HepG2 (cell line): ENCODE results near the gene IQCK. TPM values are rescaled to one million over a fixed set of nuclear protein-coding genes. Genes with fewer than 3 reads are reported as not detected.

Source experiments
- ATAC-seq: fragments of 200-7000 bp; cut with Tn5 transposase; 3 replicates; pipeline ENCODE4 v1.9.1; 2020; ENCODE audit warnings: mild to moderate bottlenecking, moderate library complexity
- BruUV-seq: library from RNA; stranded (reverse); fragments of 400-500 nt; replicated peaks from 2 replicates; lab custom pipeline; 2021; lab: Mats Ljungman, UMichigan
- CTCF ChIA-PET: fragments of 300-600 bp; formaldehyde crosslinking; extraction: SDS; loops from one replicate; lab custom pipeline; 2021; ENCODE audit warnings: low total read pairs, inconsistent platforms, low intra/inter-chr PET ratio; lab: Yijun Ruan, JAX
- POLR2A ChIA-PET: fragments of 350-600 bp; sonication (Branson Sonifier 250); formaldehyde crosslinking; loops from one replicate; lab custom pipeline; 2020; ENCODE audit warnings: antibody characterized with exemption, inconsistent platforms; lab: Yijun Ruan, JAX
- DNase-seq: peaks from one replicate; pipeline ENCODE4 v3.0.0-alpha.2; 2015; ENCODE audit warnings: low spot score
- FAIRE-seq: peaks from 3 replicates; lab custom pipeline; 2011; peaks lifted over from hg19 to GRCh38; lab: Jason Lieb, UNC
- H2AFZ ChIP-seq: one replicate; pipeline ENCODE4 v1.6.1; 2011; ENCODE audit warnings: low read length, inconsistent platforms
- H3K27ac ChIP-seq: fragments of 300-600 bp; 3 replicates; pipeline ENCODE4 v1.8.0; 2011; ENCODE audit warnings: mixed run types, mild to moderate bottlenecking, mixed read lengths, low read length, inconsistent platforms; ENCODE audit not compliant: insufficient read depth; ENCODE audit errors: extremely low read length
- H3K27me3 ChIP-seq, 2 experiments: fragments of 200-600 bp in 1 of 2; 2 replicates in 1 of 2; 3 replicates in 1 of 2; pipeline versions ENCODE4 v1.6.0 to v1.8.0; 2011; ENCODE audit warnings: low read length in 2 of 2, mild to moderate bottlenecking in 2 of 2, moderate library complexity in 2 of 2, inconsistent platforms in 1 of 2; ENCODE audit not compliant: insufficient read depth in 2 of 2, control insufficient read depth in 1 of 2
- H3K36me3 ChIP-seq, 2 experiments: fragments of 200-600 bp in 1 of 2; replicated peaks in 1 of 2; 2 replicates in 1 of 2; 3 replicates in 1 of 2; pipeline versions ENCODE4 v1.5.1 to v1.8.0; 2011; ENCODE audit warnings: low read length in 2 of 2, inconsistent platforms in 1 of 2; ENCODE audit not compliant: insufficient read depth in 2 of 2, control insufficient read depth in 1 of 2
- H3K4me1 ChIP-seq: 2 replicates; pipeline ENCODE4 v1.5.1; 2012; ENCODE audit warnings: low read length, inconsistent platforms; ENCODE audit not compliant: insufficient read depth
- H3K4me2 ChIP-seq: 2 replicates; pipeline ENCODE4 v1.6.0; 2011; ENCODE audit warnings: low read depth, low read length, inconsistent platforms
- H3K4me3 ChIP-seq, 3 experiments: fragments of 200-600 bp in 1 of 3; sonication (generic), shearing (Covaris generic) in 1 of 3; replicated peaks in 1 of 3; 2 replicates each; pipeline ENCODE4 v1.5.1; 2011 to 2016; ENCODE audit warnings: low read length in 3 of 3, inconsistent platforms in 2 of 3, low read depth in 2 of 3, mild to moderate bottlenecking in 2 of 3, control low read depth in 1 of 3, mixed read lengths in 1 of 3; ENCODE audit not compliant: insufficient read depth in 1 of 3
- H3K79me2 ChIP-seq: one replicate; pipeline ENCODE4 v1.6.1; 2011; ENCODE audit warnings: low read length, inconsistent platforms; ENCODE audit not compliant: insufficient read depth
- H3K9ac ChIP-seq: 2 replicates; pipeline ENCODE4 v1.6.0; 2011; ENCODE audit warnings: mild to moderate bottlenecking, low read depth, low read length, inconsistent platforms; ENCODE audit not compliant: insufficient read depth
- H3K9me3 ChIP-seq: 2 replicates; pipeline ENCODE4 v1.5.1; 2012; ENCODE audit warnings: mild to moderate bottlenecking, low read length
- H4K20me1 ChIP-seq: 2 replicates; pipeline ENCODE4 v1.6.0; 2011; ENCODE audit warnings: inconsistent platforms, mild to moderate bottlenecking, low read length, moderate library complexity; ENCODE audit not compliant: insufficient read depth
- AFF4 ChIP-seq: sonication (generic); formaldehyde crosslinking; IDR thresholded peaks from 2 replicates; pipeline ENCODE4 v1.4.0; 2020; ENCODE audit warnings: missing genetic modification reagents
- AGO2 ChIP-seq: fragments of 200-400 bp; formaldehyde crosslinking; optimal IDR thresholded peaks from 2 replicates; pipeline ENCODE3; 2017; ENCODE audit warnings: mild to moderate bottlenecking, low read depth, low read length, moderate library complexity
- BRD4 ChIP-seq: sonication (generic); formaldehyde crosslinking; IDR thresholded peaks from 2 replicates; pipeline ENCODE4 v1.4.0; 2020; ENCODE audit warnings: missing genetic modification reagents
- CENPBD1 ChIP-seq: sonication (generic); formaldehyde crosslinking; IDR thresholded peaks from 2 replicates; pipeline ENCODE4 v1.8.0; 2022; ENCODE audit warnings: missing genetic modification reagents, low read depth, mild to moderate bottlenecking, borderline replicate concordance
- DZIP1 ChIP-seq: sonication (generic); formaldehyde crosslinking; IDR thresholded peaks from 2 replicates; pipeline ENCODE4 v1.5.0; 2020; ENCODE audit warnings: mild to moderate bottlenecking, missing genetic modification reagents
- FOXK2 ChIP-seq: fragments of 450-650 bp; IDR thresholded peaks from 2 replicates; pipeline ENCODE4 v1.6.1; 2016
- HHEX ChIP-seq: IDR thresholded peaks from 2 replicates; pipeline ENCODE4 v1.6.1; 2016; ENCODE audit warnings: control low read depth
- KLF16 ChIP-seq, 2 experiments: sonication (generic) in 1 of 2; formaldehyde crosslinking in 1 of 2; IDR thresholded peaks; 2 replicates each; pipeline versions ENCODE4 v1.6.1 to v1.8.0; 2016 to 2023; ENCODE audit warnings: missing genetic modification reagents in 2 of 2, missing compliant biosample characterization in 1 of 2
- PBX2 ChIP-seq: IDR thresholded peaks from 2 replicates; pipeline ENCODE4 v1.6.1; 2016; ENCODE audit warnings: control low read depth
- PRMT3 ChIP-seq: sonication (generic); formaldehyde crosslinking; IDR thresholded peaks from 2 replicates; pipeline ENCODE4 v1.8.1; 2022; ENCODE audit warnings: low read depth, mild to moderate bottlenecking, moderate library complexity, missing genetic modification reagents, borderline replicate concordance
- STAG1 ChIP-seq: sonication (generic); formaldehyde crosslinking; IDR thresholded peaks from 2 replicates; pipeline ENCODE4 v1.4.0; 2020; ENCODE audit warnings: missing genetic modification reagents
- TEAD2 ChIP-seq: sonication (generic); formaldehyde crosslinking; IDR thresholded peaks from 2 replicates; pipeline ENCODE4 v1.9.0; 2021; ENCODE audit warnings: missing genetic modification reagents
- ZNF331 ChIP-seq: sonication (generic); formaldehyde crosslinking; IDR thresholded peaks from 2 replicates; pipeline ENCODE4 v1.4.0; 2020; ENCODE audit warnings: missing genetic modification reagents
- ZNF333 ChIP-seq: sonication (generic); formaldehyde crosslinking; IDR thresholded peaks from 2 replicates; pipeline ENCODE4 v1.4.0; 2020; ENCODE audit warnings: mild to moderate bottlenecking, missing genetic modification reagents, borderline replicate concordance
- ZNF350 ChIP-seq: sonication (generic); formaldehyde crosslinking; IDR thresholded peaks from 2 replicates; pipeline ENCODE4 v1.4.0; 2020; ENCODE audit warnings: mild to moderate bottlenecking, low read depth, missing genetic modification reagents, borderline replicate concordance
- WGBS: methylation state at CpG from one replicate; pipeline ENCODE4 v1.1.6; 2017; ENCODE audit warnings: low lambda C conversion rate; 5-methylcytosine and 5-hydroxymethylcytosine counted together
- in situ Hi-C: cut with HindIII; loops from 2 replicates; pipeline ENCODE4 v1.10.0; 2017; ENCODE audit warnings: low pct_unique_long_range_greater_than_20kb; ENCODE audit not compliant: extremely low pct_ligation_motif_present
- intact Hi-C: fragments of 100-400 bp; cut with micrococcal nuclease; formaldehyde crosslinking; loops from one replicate; pipeline ENCODE4 v1.10.0; 2022; ENCODE audit not compliant: unreplicated experiment
- polyA plus RNA-seq, 8 experiments: library from polyadenylated mRNA; depleted of rRNA in 3 of 8; stranded (reverse) in 7 of 8; unstranded in 1 of 8; fragments of >200 nt; fragmentation: Illumina TruSeq in 4 of 8; extraction: Trizol in 4 of 8; gene quantifications; 2 replicates each; pipeline versions ENCODE4 v1.2.1 to v1.2.3, GENCODE V29; 2011 to 2016; ENCODE audit warnings: low read depth in 4 of 8, missing spikeins in 1 of 8, mixed read lengths in 1 of 8; ENCODE audit not compliant: insufficient read depth in 1 of 8
- total RNA-seq, 5 experiments: library from RNA; depleted of rRNA; stranded (reverse); fragments of >200 nt; fragmentation: Illumina TruSeq; extraction: Trizol; gene quantifications; 2 replicates each; pipeline ENCODE4 v1.2.3, GENCODE V29; 2016; ENCODE audit warnings: low read depth in 1 of 5

The IQCK gene
- total and polyA plus RNA-seq, 2 of the 13 experiments (the other 11 are each of a cell fraction or from before 2014, with no cell fraction given): 5.1 to 7.3 TPM

- no peak for TF ChIP-seq PBX2 (CRISPR knock-in tag)
- no peak for TF ChIP-seq ZNF333
- TF ChIP-seq AGO2: no peak
- no peak for TF ChIP-seq CENPBD1 (CRISPR knock-in tag)
- no peak for TF ChIP-seq ZNF331 (CRISPR knock-in tag)
- no peak for TF ChIP-seq KLF16 (CRISPR knock-in tag; IDR thresholded peaks at IDR 0.05)
These were observed 180.1 kb downstream of the IQCK start (continued) for GRCh38 chr16:19898166-19898565.

- H3K4me1 ChIP-seq: no peaks in the 10 kb centered on the region
- peaks cover 0 to 6% of the 10 kb centered on the region in 2 experiments; a peak in 3 of 5 replicates for H3K27me3 ChIP-seq
- no peak overlapping the region for H3K4me2 ChIP-seq
- FAIRE-seq (peak; percentile 89), DNase-seq (peak; percentile 66), ATAC-seq (peak; percentile 80)
- no peaks in the 10 kb centered on the region for H3K79me2 ChIP-seq
- no peaks in the 10 kb centered on the region for H3K36me3 ChIP-seq
- H3K9me3 ChIP-seq: no peaks in the 10 kb centered on the region
- H4K20me1 ChIP-seq: no peaks in the 10 kb centered on the region
- ChIA-PET POLR2A (interaction anchor here (0.7 kb wide), 1 partner anchor 8 kb away, joined by 3 read pairs; no protein-coding TSS in a partner anchor), CTCF (interaction anchor here (0.8 to 2.1 kb wide), 5 partner anchors 9 to 486 kb away, joined by 3 to 12 read pairs (median 6); no protein-coding TSS in a partner anchor)
- in situ Hi-C loops: loop anchor here (5.0 kb wide), 1 partner anchor 488 kb away; no protein-coding TSS in a partner anchor
- no peak overlapping the region for H2AFZ ChIP-seq
- no TSS peak for BruUV-seq
- intact Hi-C loops: loop anchor here (2.0 kb wide), 1 partner anchor 484 kb away; no protein-coding TSS in a partner anchor
- H3K27ac ChIP-seq: no peak overlapping the region
- 5% methylated on average over 13 of the region's 13 CpGs for WGBS
- no peak overlapping the region for H3K9ac ChIP-seq
- H3K4me3 ChIP-seq: no peak overlapping the region
- TF ChIP-seq TEAD2: 0 out of 2 replicates have a peak, but pooled peaks have one; percentile 36
- no peak for TF ChIP-seq AFF4
- TF ChIP-seq FOXK2: no peak
- peak; percentile 89 for TF ChIP-seq STAG1
- TF ChIP-seq HHEX (CRISPR knock-in tag): peak; percentile 18; the same call in 1 of the 2 replicates
- peak; percentile 79; the same call in 1 of the 2 replicates for TF ChIP-seq DZIP1 (CRISPR knock-in tag)
- TF ChIP-seq ZNF350 (CRISPR knock-in tag): no peak
- no peak for TF ChIP-seq BRD4 (CRISPR knock-in tag)
- no peak for TF ChIP-seq PRMT3 (CRISPR knock-in tag)
These were observed 181.0 kb downstream of the IQCK start for GRCh38 chr16:19898924-19899604.
